VCaP (cell line): Measurements from ENCODE around the gene PPP2R3A.

Experiments used
- H3K27ac ChIP-seq: fragments of 450-650 bp; 2 replicates; pipeline ENCODE4 v1.5.1; 2017
- CTCF ChIP-seq: fragments of 450-650 bp; conservative IDR thresholded peaks from 2 replicates; pipeline ENCODE4 v1.5.1; 2017; ENCODE audit warnings: mild to moderate bottlenecking, moderate library complexity

Gene PPP2R3A

GRCh38 chr3:135973841-135974240, 8.3 kb downstream of the PPP2R3A start:
- TF ChIP-seq CTCF = no peak
- H3K27ac ChIP-seq = no peak overlapping the region

DNA sequence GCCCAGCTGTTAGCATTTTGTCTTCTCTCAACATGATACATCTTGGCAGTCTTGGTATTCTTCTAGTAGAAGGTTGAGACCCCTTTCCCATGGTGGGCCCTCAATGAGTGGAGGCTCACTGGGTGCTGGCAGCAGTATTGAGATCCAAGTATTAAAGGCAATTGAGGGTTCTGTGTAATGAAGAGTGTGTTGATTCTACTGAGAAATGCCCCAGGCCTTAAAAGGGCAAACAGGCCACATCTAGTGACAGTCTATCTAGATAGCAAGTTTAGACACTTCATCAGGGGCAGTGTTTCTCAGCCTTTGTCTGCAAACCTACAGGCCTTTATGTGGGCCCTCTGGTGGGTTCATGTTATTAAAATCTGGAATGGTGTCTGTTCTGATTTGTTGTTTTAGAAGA, 9.5 kb downstream of the PPP2R3A start:
- H3K27ac ChIP-seq = no peak overlapping the region
- no peak for TF ChIP-seq CTCF

GRCh38 chr3:135975536-135975935, 10.0 kb downstream of the PPP2R3A start:
- TF ChIP-seq CTCF = no peak
- H3K27ac ChIP-seq = no peak overlapping the region

- no peak for TF ChIP-seq CTCF
- H3K27ac ChIP-seq = no peak overlapping the region
Observed at GRCh38 chr3:135980343-135980742, 14.8 kb downstream of the PPP2R3A start.

GRCh38 chr3:135981701-135982403, 16.3 kb downstream of the PPP2R3A start:
- TF ChIP-seq CTCF = no peak
- H3K27ac ChIP-seq = no peak overlapping the region

DNA sequence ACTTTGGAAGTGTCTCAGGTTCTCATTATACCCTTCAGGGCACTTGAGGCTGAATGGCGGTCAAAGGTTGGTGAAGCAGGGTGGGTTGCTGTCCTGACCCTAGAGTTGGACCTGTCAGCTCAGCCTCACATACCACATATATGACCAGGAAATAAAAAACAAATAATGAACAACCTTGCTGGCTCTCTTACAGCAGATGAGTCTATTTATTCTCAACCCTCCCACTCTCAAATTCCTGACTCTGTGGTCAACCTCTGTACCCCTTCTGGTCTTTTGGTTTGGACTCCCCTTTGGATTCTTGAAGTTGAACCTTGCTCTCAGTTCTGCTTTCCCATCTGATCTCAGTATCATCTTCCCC, 16.9 kb downstream of the PPP2R3A start:
- no peak overlapping the region for H3K27ac ChIP-seq
- no peak for TF ChIP-seq CTCF

GRCh38 chr3:135982922-135983581, 17.5 kb downstream of the PPP2R3A start:
- no peak for TF ChIP-seq CTCF
- no peak overlapping the region for H3K27ac ChIP-seq
